ENCODE measurements around the gene SERINC5.
"Not testable (repeated sequence)": the region's sequence is repeated elsewhere in the genome, so short reads cannot be mapped to it uniquely, and the experiment has no call there.

SERINC5 gene

GRCh38 chr5:80227979-80228596, 27.8 kb downstream of the SERINC5 start:
- DNase-seq (ENCODE audit: low read depth): no peak

GRCh38 chr5:80225934-80226326, 29.9 kb downstream of the SERINC5 start:
- DNase-seq (ENCODE audit: low read depth): no peak

- no peak for DNase-seq (ENCODE audit: low read depth)
These were observed 30.5 kb downstream of the SERINC5 start for GRCh38 chr5:80225189-80225933.

- no peak for DNase-seq (ENCODE audit: low read depth)
These were observed 32.3 kb downstream of the SERINC5 start for GRCh38 chr5:80223561-80223960.

- DNase-seq (ENCODE audit: low read depth): no peak
These were observed 35.5 kb downstream of the SERINC5 start for GRCh38 chr5:80220245-80220897.

GRCh38 chr5:80219391-80219790, 36.5 kb downstream of the SERINC5 start:
- DNase-seq (ENCODE audit: low read depth): no peak

GRCh38 chr5:80217667-80218066, 38.2 kb downstream of the SERINC5 start:
- DNase-seq (ENCODE audit: low read depth): no peak

- no peak for DNase-seq (ENCODE audit: low read depth)
These were observed 38.9 kb downstream of the SERINC5 start for GRCh38 chr5:80216753-80217596.

- DNase-seq (ENCODE audit: low read depth): no peak
These were observed 39.8 kb downstream of the SERINC5 start for GRCh38 chr5:80216096-80216495.

GRCh38 chr5:80215523-80215922, 40.3 kb downstream of the SERINC5 start:
- DNase-seq (ENCODE audit: low read depth): no peak

- DNase-seq (ENCODE audit: low read depth): no peak
These were observed 42.4 kb downstream of the SERINC5 start for GRCh38 chr5:80213466-80213865.

GRCh38 chr5:80212171-80212667, 43.6 kb downstream of the SERINC5 start:
- DNase-seq (ENCODE audit: low read depth): no peak

- DNase-seq (ENCODE audit: low read depth): no peak
These were observed 44.5 kb downstream of the SERINC5 start for GRCh38 chr5:80211327-80211726.

- DNase-seq (ENCODE audit: low read depth): no peak
These were observed 45.8 kb downstream of the SERINC5 start for GRCh38 chr5:80210014-80210413.

- no peak for DNase-seq (ENCODE audit: low read depth)
These were observed 47.5 kb downstream of the SERINC5 start for GRCh38 chr5:80208381-80208780.

- DNase-seq (ENCODE audit: low read depth): no peak
These were observed 48.0 kb downstream of the SERINC5 start for GRCh38 chr5:80207832-80208231.

GRCh38 chr5:80206282-80206681, 49.6 kb downstream of the SERINC5 start:
- DNase-seq (ENCODE audit: low read depth): no peak

GRCh38 chr5:80205846-80206245, 50.0 kb downstream of the SERINC5 start:
- DNase-seq (ENCODE audit: low read depth): no peak

GRCh38 chr5:80204808-80205614, 50.8 kb downstream of the SERINC5 start:
- DNase-seq (ENCODE audit: low read depth): no peak

GRCh38 chr5:80201763-80202162, 54.1 kb downstream of the SERINC5 start:
- DNase-seq (ENCODE audit: low read depth): not testable (repeated sequence)

- no peak for DNase-seq (ENCODE audit: low read depth)
These were observed 56.9 kb downstream of the SERINC5 start for GRCh38 chr5:80198920-80199319.

Data from stimulated activated CD8-positive, alpha-beta memory T cell treated with anti-CD3 and anti-CD28 coated beads, Interleukin-12 subunit alpha, Interleukin-12 subunit beta, amount 100 ng/mL, for 1 hour (primary cell).